HUES48 (cell line): ENCODE data around the gene SRGAP3.

Source experiments
- H3K27ac ChIP-seq: one replicate; pipeline ENCODE4 v1.7.0; 2013; ENCODE audit warnings: low read depth, low read length, inconsistent platforms
- H3K27me3 ChIP-seq: 2 replicates; pipeline ENCODE4 v1.6.1; 2013; ENCODE audit warnings: mild to moderate bottlenecking, low read length; ENCODE audit not compliant: control insufficient read depth, insufficient read depth
- H3K36me3 ChIP-seq: 2 replicates; pipeline ENCODE4 v1.6.1; 2013; ENCODE audit warnings: low read length; ENCODE audit not compliant: control insufficient read depth, insufficient read depth
- H3K4me1 ChIP-seq: 2 replicates; pipeline ENCODE4 v1.6.1; 2013; ENCODE audit warnings: mild to moderate bottlenecking, low read length; ENCODE audit not compliant: control insufficient read depth, insufficient read depth
- H3K4me3 ChIP-seq: 2 replicates; pipeline ENCODE4 v1.5.1; 2013; ENCODE audit warnings: mild to moderate bottlenecking, low read depth, low read length
- H3K9ac ChIP-seq: 2 replicates; pipeline ENCODE4 v1.6.1; 2013; ENCODE audit warnings: mild to moderate bottlenecking, low read depth, low read length, moderate library complexity
- H3K9me3 ChIP-seq: 2 replicates; pipeline ENCODE4 v1.6.1; 2013; ENCODE audit warnings: low read length; ENCODE audit not compliant: control insufficient read depth, insufficient read depth

Gene SRGAP3

GRCh38 chr3:9173445-9173844 is 76.0 kb downstream of the SRGAP3 start:
- Histone ChIP-seq H3K9ac (no peak overlapping the region), H3K27ac (no peak overlapping the region), H3K4me3 (no peak overlapping the region), H3K4me1 (no peaks in the 10 kb centered on the region), H3K36me3 (no peaks in the 10 kb centered on the region), H3K9me3 (no peaks in the 10 kb centered on the region), H3K27me3 (no peaks in the 10 kb centered on the region)

DNA sequence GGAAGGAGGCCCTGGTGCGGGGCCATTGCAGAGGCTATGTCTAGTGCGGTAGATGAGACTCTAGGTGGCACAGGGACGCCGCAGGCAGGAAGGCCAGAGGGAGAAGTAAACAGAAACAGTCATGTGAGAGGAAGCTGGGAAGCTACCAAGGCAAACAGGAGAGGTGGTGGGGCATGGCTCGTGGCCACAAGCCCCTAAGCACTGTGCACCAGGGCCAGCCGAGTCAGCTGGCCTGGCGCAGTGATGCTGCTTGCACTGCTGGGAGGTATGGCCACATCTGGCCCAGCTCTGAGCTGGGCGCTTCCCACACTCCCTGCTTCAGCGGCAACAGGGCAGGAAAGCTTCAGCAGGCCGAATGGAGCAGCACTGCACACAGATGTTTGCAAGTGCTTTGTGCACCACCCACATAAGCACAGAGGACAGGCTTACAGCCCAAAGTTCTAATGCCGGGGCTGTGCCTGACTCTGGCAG is 76.6 kb downstream of the SRGAP3 start:
- no peak overlapping the region for H3K27ac ChIP-seq
- no peak overlapping the region for H3K9ac ChIP-seq
- no peak overlapping the region for H3K4me3 ChIP-seq
- H3K4me1 ChIP-seq = no peaks in the 10 kb centered on the region
- H3K9me3 ChIP-seq = no peaks in the 10 kb centered on the region
- no peaks in the 10 kb centered on the region for H3K27me3 ChIP-seq
- no peaks in the 10 kb centered on the region for H3K36me3 ChIP-seq

- Histone ChIP-seq H3K4me1 (no peaks in the 10 kb centered on the region), H3K36me3 (no peaks in the 10 kb centered on the region), H3K9me3 (no peaks in the 10 kb centered on the region), H3K9ac (no peak overlapping the region), H3K4me3 (no peak overlapping the region), H3K27me3 (no peaks in the 10 kb centered on the region), H3K27ac (no peak overlapping the region)
Measured at GRCh38 chr3:9170851-9171160, 78.6 kb downstream of the SRGAP3 start.

GRCh38 chr3:9169956-9170850 is 79.2 kb downstream of the SRGAP3 start:
- Histone ChIP-seq H3K27me3 (no peaks in the 10 kb centered on the region), H3K4me3 (no peak overlapping the region), H3K4me1 (no peaks in the 10 kb centered on the region), H3K9me3 (no peaks in the 10 kb centered on the region), H3K36me3 (no peaks in the 10 kb centered on the region), H3K9ac (no peak overlapping the region), H3K27ac (no peak overlapping the region)

DNA sequence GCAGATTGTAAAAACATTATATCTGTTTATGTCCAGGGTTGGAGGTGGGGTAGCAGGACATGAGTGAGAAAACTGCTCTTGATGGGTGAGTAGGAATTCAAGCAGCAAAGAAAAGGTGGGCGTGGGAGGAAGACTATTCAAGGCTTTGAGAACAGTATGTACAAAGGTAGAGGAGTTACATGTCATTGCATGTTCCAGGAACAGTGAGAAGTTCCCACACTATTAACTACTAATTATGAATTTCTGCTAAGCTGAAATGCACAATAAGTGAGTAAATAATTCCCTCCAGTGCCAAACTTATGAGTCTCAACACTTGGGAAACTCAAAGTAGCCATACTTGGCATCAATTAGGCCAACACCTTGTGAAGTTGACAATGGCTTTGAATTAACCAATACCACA is 80.1 kb downstream of the SRGAP3 start:
- no peak overlapping the region for H3K27ac ChIP-seq
- no peaks in the 10 kb centered on the region for H3K9me3 ChIP-seq
- no peak overlapping the region for H3K4me3 ChIP-seq

DNA sequence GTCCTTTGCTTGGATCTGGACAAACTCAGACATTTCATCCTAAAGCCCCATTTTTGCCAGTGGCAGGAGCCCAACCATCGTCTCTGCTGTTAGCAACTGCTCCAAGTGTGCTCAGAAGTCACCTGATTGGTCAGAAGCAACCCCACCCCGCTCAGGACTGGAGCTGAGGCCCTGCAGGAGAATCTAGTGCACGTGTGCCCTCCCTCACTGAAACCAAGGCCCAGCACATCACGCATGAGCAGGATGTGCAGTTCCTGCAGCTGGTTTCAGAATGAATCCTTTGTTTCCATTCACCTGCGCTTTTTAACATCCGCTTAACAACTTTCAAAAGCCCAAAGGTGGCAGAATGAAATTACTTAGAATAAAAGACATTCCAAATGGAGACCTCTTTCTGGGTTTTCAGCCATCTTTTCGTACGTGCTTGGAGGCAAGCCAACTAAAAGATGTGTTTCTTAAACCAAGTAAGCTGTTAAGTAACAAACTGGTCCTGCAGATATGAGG is 81.2 kb downstream of the SRGAP3 start:
- Histone ChIP-seq H3K9me3 (no peaks in the 10 kb centered on the region), H3K27me3 (no peaks in the 10 kb centered on the region), H3K36me3 (no peaks in the 10 kb centered on the region), H3K4me1 (no peaks in the 10 kb centered on the region), H3K27ac (no peak overlapping the region), H3K9ac (no peak overlapping the region), H3K4me3 (no peak overlapping the region)

More for the DNA sequence above, 80.1 kb downstream of the SRGAP3 start:
- H3K36me3 ChIP-seq = no peaks in the 10 kb centered on the region
- H3K9ac ChIP-seq = no peak overlapping the region
- no peaks in the 10 kb centered on the region for H3K4me1 ChIP-seq
- no peaks in the 10 kb centered on the region for H3K27me3 ChIP-seq

- no peaks in the 10 kb centered on the region for H3K4me1 ChIP-seq
- no peaks in the 10 kb centered on the region for H3K27me3 ChIP-seq
- H3K9me3 ChIP-seq = no peaks in the 10 kb centered on the region
- no peak overlapping the region for H3K9ac ChIP-seq
- no peak overlapping the region for H3K4me3 ChIP-seq
- no peaks in the 10 kb centered on the region for H3K36me3 ChIP-seq
- no peak overlapping the region for H3K27ac ChIP-seq
Measured at GRCh38 chr3:9167222-9167621, 82.2 kb downstream of the SRGAP3 start.

GRCh38 chr3:9165421-9165820 is 84.0 kb downstream of the SRGAP3 start:
- no peaks in the 10 kb centered on the region for H3K4me1 ChIP-seq
- no peak overlapping the region for H3K9ac ChIP-seq
- no peak overlapping the region for H3K4me3 ChIP-seq
- no peaks in the 10 kb centered on the region for H3K27me3 ChIP-seq
- no peaks in the 10 kb centered on the region for H3K36me3 ChIP-seq
- no peaks in the 10 kb centered on the region for H3K9me3 ChIP-seq
- H3K27ac ChIP-seq = no peak overlapping the region

DNA sequence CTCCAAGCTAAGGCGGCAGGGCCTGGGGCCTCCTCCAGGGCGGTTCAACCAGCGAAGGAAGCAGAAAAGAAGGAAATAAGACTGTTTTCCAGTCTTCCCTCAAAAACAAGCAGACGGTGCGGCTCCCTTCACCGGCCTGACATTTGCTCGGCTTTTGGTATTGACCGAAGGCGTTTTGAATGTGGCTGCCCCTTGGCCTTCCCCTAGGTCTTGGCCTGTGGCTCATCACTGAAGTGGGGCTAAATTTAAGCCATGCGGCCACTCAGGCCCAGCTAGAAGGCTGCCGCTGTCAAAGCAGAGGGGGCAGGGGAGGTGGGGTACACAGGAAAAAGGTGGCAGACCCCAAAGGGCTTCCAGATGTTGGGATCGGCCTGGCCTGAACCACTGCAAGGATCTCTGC is 86.2 kb downstream of the SRGAP3 start:
- no peaks in the 10 kb centered on the region for H3K4me1 ChIP-seq
- no peaks in the 10 kb centered on the region for H3K36me3 ChIP-seq
- H3K4me3 ChIP-seq = no peak overlapping the region
- H3K27ac ChIP-seq = no peak overlapping the region
- no peaks in the 10 kb centered on the region for H3K9me3 ChIP-seq
- H3K9ac ChIP-seq = no peak overlapping the region
- no peaks in the 10 kb centered on the region for H3K27me3 ChIP-seq

DNA sequence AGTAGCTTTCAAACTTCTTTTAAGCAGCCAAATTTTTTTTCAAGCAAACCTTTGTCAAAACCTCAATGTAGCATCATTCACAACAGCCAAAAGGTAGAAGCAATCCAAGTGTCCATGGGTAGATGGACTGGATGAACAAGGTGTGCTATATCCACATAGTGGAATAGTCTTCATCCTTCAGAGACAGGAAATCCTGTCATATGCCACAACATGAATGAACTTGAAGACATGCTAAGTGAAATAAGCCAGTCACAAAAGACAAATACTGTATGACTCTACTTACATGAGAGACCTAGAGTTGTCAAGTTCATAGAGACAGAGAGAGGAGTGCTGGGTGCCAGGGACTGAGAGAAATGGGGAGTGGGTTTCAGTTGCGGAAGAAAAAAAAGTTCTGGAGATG is 87.6 kb downstream of the SRGAP3 start:
- Histone ChIP-seq H3K36me3 (no peaks in the 10 kb centered on the region), H3K9me3 (no peaks in the 10 kb centered on the region), H3K27ac (no peak overlapping the region), H3K4me3 (no peak overlapping the region), H3K27me3 (no peaks in the 10 kb centered on the region), H3K9ac (no peak overlapping the region), H3K4me1 (no peaks in the 10 kb centered on the region)

DNA sequence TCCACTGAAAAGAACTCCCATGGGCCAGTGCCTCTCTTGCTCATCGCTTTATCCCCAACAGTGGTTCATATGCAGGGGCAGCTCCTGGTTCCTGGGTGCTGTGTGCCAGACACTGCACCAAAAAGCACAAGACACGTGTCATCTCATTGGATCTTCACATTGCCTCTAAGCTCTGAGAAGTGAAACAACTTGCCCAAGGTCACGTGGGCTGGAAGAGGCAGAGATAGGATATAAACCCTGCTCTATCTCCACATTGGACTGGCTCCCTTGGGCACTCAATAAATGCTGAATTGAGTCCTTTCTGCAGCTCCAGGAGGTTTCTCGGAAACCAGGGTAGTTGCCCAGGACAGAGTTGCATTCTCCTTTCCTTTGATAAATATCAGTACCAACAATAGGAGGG is 88.1 kb downstream of the SRGAP3 start:
- Histone ChIP-seq H3K36me3 (no peaks in the 10 kb centered on the region), H3K4me1 (no peaks in the 10 kb centered on the region), H3K27me3 (no peaks in the 10 kb centered on the region), H3K9me3 (no peaks in the 10 kb centered on the region), H3K9ac (no peak overlapping the region), H3K4me3 (no peak overlapping the region), H3K27ac (no peak overlapping the region)
